ENCODE measurements around the gene CNPY1.

Gene CNPY1

GRCh38 chr7:155513543-155514285 lies 32.6 kb downstream of the CNPY1 start:
- TF ChIP-seq GATA1 (IDR thresholded peaks at IDR 0.05; ENCODE audit: low read depth, low read length) = no peak
- no peak for TF ChIP-seq POLR2A (IDR thresholded peaks at IDR 0.05; ENCODE audit: low read length)

GRCh38 chr7:155512246-155512887 lies 34.0 kb downstream of the CNPY1 start:
- TF ChIP-seq POLR2A (IDR thresholded peaks at IDR 0.05; ENCODE audit: low read length) (no peak), GATA1 (IDR thresholded peaks at IDR 0.05; ENCODE audit: low read depth, low read length) (no peak)
- no peak for DNase-seq

More at GRCh38 chr7:155513543-155514285, 32.6 kb downstream of the CNPY1 start:
- no peak for DNase-seq

- TF ChIP-seq GATA1 (IDR thresholded peaks at IDR 0.05; ENCODE audit: low read depth, low read length) = no peak
- TF ChIP-seq POLR2A (IDR thresholded peaks at IDR 0.05; ENCODE audit: low read length) = no peak
- DNase-seq = no peak
Measured at GRCh38 chr7:155511702-155511996, 34.7 kb downstream of the CNPY1 start.

GRCh38 chr7:155510975-155511701 lies 35.2 kb downstream of the CNPY1 start:
- no peak for DNase-seq
- TF ChIP-seq GATA1 (IDR thresholded peaks at IDR 0.05; ENCODE audit: low read depth, low read length) (no peak), POLR2A (IDR thresholded peaks at IDR 0.05; ENCODE audit: low read length) (no peak)

GRCh38 chr7:155509725-155510551 lies 36.4 kb downstream of the CNPY1 start:
- DNase-seq = no peak
- TF ChIP-seq GATA1 (IDR thresholded peaks at IDR 0.05; ENCODE audit: low read depth, low read length) (no peak), POLR2A (IDR thresholded peaks at IDR 0.05; ENCODE audit: low read length) (no peak)

GRCh38 chr7:155509359-155509724 lies 37.0 kb downstream of the CNPY1 start:
- DNase-seq = no peak
- TF ChIP-seq POLR2A (IDR thresholded peaks at IDR 0.05; ENCODE audit: low read length) = no peak
- TF ChIP-seq GATA1 (IDR thresholded peaks at IDR 0.05; ENCODE audit: low read depth, low read length) = no peak

- no peak for DNase-seq
- TF ChIP-seq POLR2A (IDR thresholded peaks at IDR 0.05; ENCODE audit: low read length) (no peak), GATA1 (IDR thresholded peaks at IDR 0.05; ENCODE audit: low read depth, low read length) (no peak)
Measured at GRCh38 chr7:155508376-155509358, 37.7 kb downstream of the CNPY1 start.

- no peak for TF ChIP-seq GATA1 (IDR thresholded peaks at IDR 0.05; ENCODE audit: low read depth, low read length)
- no peak for TF ChIP-seq POLR2A (IDR thresholded peaks at IDR 0.05; ENCODE audit: low read length)
- DNase-seq = no peak
Measured at GRCh38 chr7:155507576-155507975, 38.8 kb downstream of the CNPY1 start.

GRCh38 chr7:155506854-155507337 lies 39.5 kb downstream of the CNPY1 start:
- no peak for TF ChIP-seq GATA1 (IDR thresholded peaks at IDR 0.05; ENCODE audit: low read depth, low read length)
- no peak for TF ChIP-seq POLR2A (IDR thresholded peaks at IDR 0.05; ENCODE audit: low read length)
- no peak for DNase-seq

GRCh38 chr7:155505422-155505793 lies 41.0 kb downstream of the CNPY1 start:
- no peak for DNase-seq
- TF ChIP-seq POLR2A (IDR thresholded peaks at IDR 0.05; ENCODE audit: low read length) (no peak), GATA1 (IDR thresholded peaks at IDR 0.05; ENCODE audit: low read depth, low read length) (no peak)

- DNase-seq = no peak
- TF ChIP-seq POLR2A (IDR thresholded peaks at IDR 0.05; ENCODE audit: low read length) = no peak
- no peak for TF ChIP-seq GATA1 (IDR thresholded peaks at IDR 0.05; ENCODE audit: low read depth, low read length)
Measured at GRCh38 chr7:155497149-155497901, 49.0 kb downstream of the CNPY1 start.

Measured in erythroblast (primary cell).